HG02981 (cell line): ENCODE measurements around the gene ENAH.
"Not testable (repeated sequence)": the region's sequence is repeated elsewhere in the genome, so short reads cannot be mapped to it uniquely, and the experiment has no call there.

ENCODE experiments used
- ATAC-seq: cut with Tn5 transposase; IDR thresholded peaks from one replicate; pipeline ENCODE4 v1.9.1; 2021; ENCODE audit warnings: mild to moderate bottlenecking, moderate library complexity; ENCODE audit not compliant: unreplicated experiment

The ENAH gene

GRCh38 chr1:225652729-225653462 lies at the start of gene ENAH:
Gene ENAH, minus strand, starts transcription at chr1:225653123. Its CDS starts 433 bp downstream, at chr1:225652690.
- ATAC-seq: peak; percentile 59

GRCh38 chr1:225700889-225701465 lies 48.1 kb upstream of the ENAH start:
- no peak for ATAC-seq

- no peak for ATAC-seq
These were observed 47.4 kb upstream of the ENAH start for GRCh38 chr1:225700164-225700821.

- ATAC-seq: no peak
These were observed 46.4 kb upstream of the ENAH start for GRCh38 chr1:225699336-225699735.

DNA sequence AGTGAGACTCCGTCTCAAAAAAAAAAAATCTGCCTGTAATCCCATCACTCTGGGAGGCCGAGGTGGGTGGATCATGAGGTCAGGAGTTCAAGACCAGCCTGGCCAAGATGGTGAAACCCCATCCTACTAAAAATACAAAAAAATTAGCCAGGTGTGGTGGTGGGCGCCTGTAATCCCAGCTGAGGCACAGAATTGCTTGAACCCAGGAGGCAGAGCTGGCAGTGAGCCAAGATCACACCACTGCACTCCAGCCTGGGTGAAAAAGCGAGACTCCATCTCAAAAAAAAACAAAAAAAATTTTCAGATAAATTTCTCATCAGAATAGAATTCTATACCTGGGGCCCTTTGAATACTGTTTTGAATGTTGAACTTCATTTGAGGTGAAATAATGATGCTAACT lies 45.3 kb upstream of the ENAH start:
- not testable (repeated sequence) for ATAC-seq

DNA sequence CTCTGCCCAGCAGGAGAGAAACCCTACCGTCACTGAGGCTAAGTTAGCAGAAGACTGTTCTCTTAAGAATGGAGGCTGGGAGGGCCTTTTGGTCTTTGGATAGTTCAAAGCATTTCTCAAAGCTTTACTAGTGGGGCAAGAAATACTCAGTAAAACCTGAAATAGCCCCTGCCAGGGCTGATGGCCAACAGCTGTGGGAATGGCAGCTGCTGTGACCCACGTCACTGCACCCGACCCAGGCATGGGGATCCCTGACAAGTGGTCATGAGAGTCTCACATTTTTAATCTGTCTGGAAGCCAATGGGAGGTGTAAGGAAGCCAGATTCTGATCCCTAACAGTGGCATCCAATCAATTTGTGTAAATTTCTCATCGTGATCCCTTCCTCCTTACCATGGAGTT lies 44.5 kb upstream of the ENAH start:
- no peak for ATAC-seq

- ATAC-seq: no peak
These were observed 42.8 kb upstream of the ENAH start for GRCh38 chr1:225695578-225696337.

DNA sequence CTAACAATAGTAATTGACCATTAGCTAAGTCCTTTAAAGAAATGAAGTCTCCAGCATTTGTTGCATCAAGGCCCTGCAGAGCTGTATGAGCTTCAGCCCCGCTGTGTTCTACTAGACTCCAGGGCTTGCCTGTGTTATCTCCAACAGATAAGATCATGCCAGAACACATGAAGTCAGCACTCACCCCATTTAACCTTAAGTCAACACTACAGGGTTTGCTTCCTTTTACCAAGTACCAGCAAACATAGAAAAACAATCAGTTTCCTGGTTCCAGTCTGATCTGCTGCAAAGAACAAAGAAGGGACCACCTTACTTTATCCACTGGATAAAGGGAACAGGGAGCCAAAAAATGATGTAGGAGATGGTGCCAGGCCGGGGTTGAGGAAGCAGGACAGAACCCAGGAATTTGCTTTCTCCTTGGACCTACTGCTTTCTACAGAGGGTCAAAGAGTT lies 41.3 kb upstream of the ENAH start:
- no peak for ATAC-seq

DNA sequence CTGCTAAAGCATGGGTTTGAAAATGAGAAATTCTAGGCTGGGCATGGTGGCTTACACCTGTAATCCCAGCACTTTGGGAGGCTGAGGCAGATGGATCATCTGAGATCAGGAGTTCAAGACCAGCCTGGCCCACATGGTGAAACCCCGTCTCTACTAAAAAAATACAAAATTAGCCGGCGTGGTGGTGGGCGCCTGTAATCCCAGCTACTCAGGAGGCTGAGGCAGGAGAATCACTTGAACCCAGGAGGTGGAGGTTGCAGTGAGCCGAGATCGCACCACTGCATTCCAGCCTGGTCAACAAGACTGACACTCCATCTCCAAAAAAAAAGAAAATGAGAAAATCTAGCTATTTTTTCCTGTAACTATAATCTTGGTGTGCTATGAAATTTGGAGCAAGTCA lies 40.8 kb upstream of the ENAH start:
- ATAC-seq: not testable (repeated sequence)

GRCh38 chr1:225693085-225693696 lies 40.3 kb upstream of the ENAH start:
- ATAC-seq: no peak

DNA sequence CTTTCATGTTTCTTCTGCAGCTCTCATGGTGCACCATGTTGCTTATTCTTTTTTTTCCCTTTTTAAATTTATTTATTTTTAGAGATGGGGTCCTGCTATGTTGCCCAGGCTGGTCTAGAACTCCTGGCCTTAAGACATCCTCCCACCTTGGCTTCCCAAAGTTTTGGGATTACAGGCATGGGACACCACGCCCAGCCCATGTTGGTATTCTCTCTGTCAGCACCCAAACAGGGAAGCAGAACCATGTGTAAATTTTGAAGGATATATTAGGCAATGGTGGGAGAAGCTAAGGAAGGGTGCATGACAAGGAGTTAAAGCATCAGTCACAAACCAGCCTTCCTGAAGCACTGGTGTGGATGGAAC lies 39.6 kb upstream of the ENAH start:
- no peak for ATAC-seq

DNA sequence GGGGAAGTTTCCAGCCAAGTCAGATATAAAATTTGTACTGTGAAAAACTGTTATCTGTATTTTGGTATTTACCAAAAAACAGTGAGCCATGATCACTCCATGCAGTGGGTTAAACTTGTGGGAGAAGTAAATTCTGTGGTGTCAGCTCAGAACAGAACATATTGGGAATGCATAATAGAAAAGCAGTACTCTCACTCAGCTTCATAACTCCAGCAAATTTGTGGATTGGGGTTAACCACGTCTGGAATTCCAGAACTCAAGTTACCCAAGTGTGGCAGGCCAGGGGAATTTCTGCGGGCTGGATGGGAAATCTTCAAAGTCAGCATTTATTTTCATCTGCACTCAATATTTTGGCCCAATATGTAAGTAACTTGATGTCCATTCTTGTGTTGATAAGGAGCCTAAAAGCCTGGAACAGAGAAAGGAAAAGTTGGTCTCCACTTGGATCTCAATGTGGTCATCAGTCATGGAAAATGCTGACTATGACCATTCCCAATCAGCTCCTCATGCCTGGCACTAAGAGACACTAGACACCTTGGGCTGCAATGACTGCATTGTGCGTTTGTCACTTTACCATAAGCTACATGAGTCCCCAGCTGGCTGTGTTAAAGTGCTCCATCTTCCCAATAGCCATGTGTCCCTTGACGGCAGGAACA lies 39.1 kb upstream of the ENAH start:
- no peak for ATAC-seq

DNA sequence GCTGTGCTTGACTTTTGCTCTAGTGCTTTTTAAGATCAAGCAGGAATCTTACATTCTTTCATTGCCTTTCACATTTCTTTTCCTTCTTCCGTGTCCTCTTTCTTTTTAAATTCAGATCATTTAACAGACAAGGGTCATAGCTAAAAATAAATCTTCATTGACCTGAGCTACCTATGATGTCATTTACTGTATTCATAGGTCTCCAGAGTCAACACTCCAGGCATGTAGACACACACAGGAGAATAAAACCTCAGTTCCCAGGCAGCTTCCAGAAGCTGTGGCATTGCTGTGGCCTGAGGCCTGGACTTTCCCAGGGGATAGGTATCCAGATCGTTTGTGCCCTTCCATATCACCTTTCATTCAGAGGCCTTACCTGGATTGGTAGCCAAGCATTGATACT lies 38.5 kb upstream of the ENAH start:
- no peak for ATAC-seq

- no peak for ATAC-seq
These were observed 37.0 kb upstream of the ENAH start for GRCh38 chr1:225689882-225690459.

GRCh38 chr1:225688345-225688744 lies 35.4 kb upstream of the ENAH start:
- ATAC-seq: no peak

GRCh38 chr1:225685476-225686176 lies 32.7 kb upstream of the ENAH start:
- no peak for ATAC-seq

DNA sequence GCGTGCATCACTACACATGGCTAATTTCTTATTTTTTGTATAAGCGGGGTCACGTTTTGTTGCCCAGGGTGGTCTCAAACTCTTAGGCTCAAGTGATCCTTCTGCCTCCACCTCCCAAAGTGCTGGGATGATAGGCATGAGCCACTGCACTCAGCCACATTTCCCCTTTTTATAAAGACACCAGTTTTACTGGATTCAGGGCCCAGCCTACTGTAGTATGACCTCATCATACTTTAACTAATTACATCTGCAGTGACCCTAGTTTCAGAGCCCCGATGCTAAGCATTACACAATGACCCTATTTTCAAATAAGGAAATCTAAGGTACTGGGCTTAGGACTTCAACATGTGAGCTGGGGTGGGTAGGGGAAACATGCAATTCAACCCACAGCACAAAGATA lies 31.8 kb upstream of the ENAH start:
- ATAC-seq: no peak

DNA sequence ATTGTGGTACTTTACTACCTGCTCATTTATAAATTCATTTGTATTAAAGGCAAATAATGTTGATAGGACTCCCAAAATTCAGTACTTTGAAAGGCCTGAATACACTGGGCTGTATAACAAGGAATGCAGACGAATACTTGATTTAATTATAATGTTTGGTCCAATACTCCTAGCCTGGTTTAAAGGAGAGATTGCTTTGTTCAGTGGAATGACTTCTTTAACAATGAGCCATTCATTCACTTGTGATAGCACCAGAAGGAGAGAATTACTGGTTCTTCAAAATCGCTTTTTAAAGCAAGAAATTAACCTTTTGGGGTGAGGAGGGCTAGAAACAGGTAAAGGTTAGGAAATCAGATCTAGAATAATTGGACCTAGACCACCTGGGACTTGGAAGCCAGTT lies 28.3 kb upstream of the ENAH start:
- ATAC-seq: no peak

DNA sequence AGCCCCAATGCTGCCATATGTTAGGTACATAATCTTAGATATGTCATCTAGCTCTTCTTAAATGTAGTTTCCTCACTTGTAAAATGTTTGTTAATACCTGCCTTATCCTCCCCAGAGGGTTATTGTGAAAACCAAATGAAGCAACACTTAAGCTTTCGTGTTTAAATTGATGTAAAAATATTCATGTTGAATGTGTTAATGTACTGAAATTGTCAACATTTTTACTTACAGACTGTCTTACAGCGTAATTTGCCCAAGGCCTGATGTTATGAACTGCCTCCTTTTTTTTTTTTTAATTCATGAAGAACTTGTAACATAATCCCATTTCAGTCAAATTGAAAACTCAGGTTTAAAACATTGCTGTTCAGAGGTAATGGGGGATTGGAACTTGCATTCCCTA lies 25.6 kb upstream of the ENAH start:
- no peak for ATAC-seq
